Ectodermal cell (in vitro differentiated cells): ENCODE data around the gene SSR4.
A peak's percentile ranks its signal among the peaks of the same experiment; 100 is the strongest.

Experiments used
- H3K27ac ChIP-seq: 2 replicates; pipeline ENCODE4 v1.7.0; 2013; ENCODE audit warnings: mild to moderate bottlenecking, low read depth, low read length; ENCODE audit not compliant: insufficient read depth, poor library complexity, severe bottlenecking
- H3K27me3 ChIP-seq: 2 replicates; pipeline ENCODE4 v1.7.0; 2013; ENCODE audit warnings: mild to moderate bottlenecking, low read length; ENCODE audit not compliant: insufficient read depth, control insufficient read depth, poor library complexity, severe bottlenecking
- H3K36me3 ChIP-seq: one replicate; pipeline ENCODE4 v1.7.0; 2013; ENCODE audit warnings: low read length; ENCODE audit not compliant: control insufficient read depth, insufficient read depth
- H3K4me1 ChIP-seq: one replicate; pipeline ENCODE4 v1.7.0; 2013; ENCODE audit warnings: low read length; ENCODE audit not compliant: control insufficient read depth, insufficient read depth
- H3K4me3 ChIP-seq: 2 replicates; pipeline ENCODE4 v1.7.0; 2013; ENCODE audit warnings: low read depth, low read length, control low read depth; ENCODE audit not compliant: insufficient read depth
- H3K9me3 ChIP-seq: 2 replicates; pipeline ENCODE4 v1.7.0; 2013; ENCODE audit warnings: mild to moderate bottlenecking, low read length, moderate library complexity; ENCODE audit not compliant: control insufficient read depth
- WGBS, 2 experiments: methylation state at CpG; one replicate each; pipeline ENCODE4 v1.1.7; 2013; ENCODE audit warnings: missing lambda C conversion rate in 2 of 2; 5-methylcytosine and 5-hydroxymethylcytosine counted together

SSR4 gene

GRCh38 chrX:153782871-153783270, 11.6 kb upstream of the SSR4 start:
- H3K9me3 ChIP-seq: no peaks in the 10 kb centered on the region
- no peaks in the 10 kb centered on the region for H3K36me3 ChIP-seq
- peaks cover 2% of the 10 kb centered on the region for H3K4me1 ChIP-seq
- no peak overlapping the region for H3K4me3 ChIP-seq
- 95 to 96% methylated on average over 13 of the region's 14 CpGs for WGBS, 2 experiments
- no peaks in the 10 kb centered on the region for H3K27me3 ChIP-seq
- no peak overlapping the region for H3K27ac ChIP-seq

GRCh38 chrX:153783378-153784013, 11.0 kb upstream of the SSR4 start:
- Histone ChIP-seq H3K27ac (no peak overlapping the region), H3K9me3 (no peaks in the 10 kb centered on the region), H3K36me3 (no peaks in the 10 kb centered on the region), H3K4me1 (peaks cover 2% of the 10 kb centered on the region), H3K4me3 (no peak overlapping the region), H3K27me3 (no peaks in the 10 kb centered on the region)
- 92 to 93% methylated on average over 24 of the region's 24 CpGs for WGBS, 2 experiments

- H3K9me3 ChIP-seq: no peaks in the 10 kb centered on the region
- H3K27me3 ChIP-seq: no peaks in the 10 kb centered on the region
- H3K4me1 ChIP-seq: peaks cover 2% of the 10 kb centered on the region
- H3K36me3 ChIP-seq: no peaks in the 10 kb centered on the region
- H3K27ac ChIP-seq: no peak overlapping the region
- 95 to 97% methylated on average over 27 of the region's 27 CpGs for WGBS, 2 experiments
- no peak overlapping the region for H3K4me3 ChIP-seq
Measured at GRCh38 chrX:153784325-153784967, 10.0 kb upstream of the SSR4 start.

GRCh38 chrX:153786669-153787068, 7.8 kb upstream of the SSR4 start:
- H3K4me1 ChIP-seq: no peaks in the 10 kb centered on the region
- H3K9me3 ChIP-seq: no peaks in the 10 kb centered on the region
- H3K27ac ChIP-seq: no peak overlapping the region
- 95 to 97% methylated on average over 15 of the region's 15 CpGs for WGBS, 2 experiments
- no peak overlapping the region for H3K4me3 ChIP-seq
- no peaks in the 10 kb centered on the region for H3K36me3 ChIP-seq
- no peaks in the 10 kb centered on the region for H3K27me3 ChIP-seq

- no peak overlapping the region for H3K4me3 ChIP-seq
- peaks cover 5% of the 10 kb centered on the region for H3K4me1 ChIP-seq
- 96% methylated on average over 12 of the region's 12 CpGs for WGBS, 2 experiments
Measured at GRCh38 chrX:153789654-153790053, 4.8 kb upstream of the SSR4 start.

GRCh38 chrX:153791104-153791852, 3.2 kb upstream of the SSR4 start:
- H3K4me3 ChIP-seq: no peak overlapping the region
- no peak overlapping the region for H3K27ac ChIP-seq
- H3K27me3 ChIP-seq: no peaks in the 10 kb centered on the region
- 93 to 96% methylated on average over 17 of the region's 17 CpGs for WGBS, 2 experiments
- no peaks in the 10 kb centered on the region for H3K9me3 ChIP-seq
- no peaks in the 10 kb centered on the region for H3K36me3 ChIP-seq
- H3K4me1 ChIP-seq: peaks cover 5% of the 10 kb centered on the region

More at GRCh38 chrX:153789654-153790053, 4.8 kb upstream of the SSR4 start:
- Histone ChIP-seq H3K27me3 (no peaks in the 10 kb centered on the region), H3K9me3 (no peaks in the 10 kb centered on the region), H3K27ac (no peak overlapping the region), H3K36me3 (no peaks in the 10 kb centered on the region)

GRCh38 chrX:153792368-153792767, 2.1 kb upstream of the SSR4 start:
- H3K27ac ChIP-seq: no peak overlapping the region
- no peak overlapping the region for H3K4me3 ChIP-seq
- peaks cover 4% of the 10 kb centered on the region for H3K36me3 ChIP-seq
- no peaks in the 10 kb centered on the region for H3K9me3 ChIP-seq
- H3K27me3 ChIP-seq: no peaks in the 10 kb centered on the region
- peaks cover 5% of the 10 kb centered on the region for H3K4me1 ChIP-seq
- WGBS, 2 experiments: 94 to 97% methylated on average over 6 of the region's 6 CpGs

- WGBS, 2 experiments: 55 to 60% methylated on average over 4 to 5 of the region's 7 CpGs
- H3K4me1 ChIP-seq: peaks cover 5% of the 10 kb centered on the region
- no peak overlapping the region for H3K27ac ChIP-seq
- H3K9me3 ChIP-seq: no peaks in the 10 kb centered on the region
- peaks cover 4% of the 10 kb centered on the region for H3K36me3 ChIP-seq
- peak overlapping the region; percentile 72 for H3K4me3 ChIP-seq
- no peaks in the 10 kb centered on the region for H3K27me3 ChIP-seq
Measured at GRCh38 chrX:153793291-153793690, 1.2 kb upstream of the SSR4 start.

- Histone ChIP-seq H3K36me3 (peaks cover 4% of the 10 kb centered on the region), H3K4me1 (peaks cover 5% of the 10 kb centered on the region), H3K27me3 (no peaks in the 10 kb centered on the region), H3K9me3 (no peaks in the 10 kb centered on the region), H3K4me3 (peak overlapping the region; percentile 72), H3K27ac (peak overlapping the region; percentile 77)
- WGBS, 2 experiments: 16 to 18% methylated on average over 47 of the region's 47 CpGs
Measured at GRCh38 chrX:153794897-153795816, 689 bp downstream of the SSR4 start.
